Common myeloid progenitor, CD34-positive (primary cell): Measurements from ENCODE around the gene ANTXR2.

Experiments
- CTCF ChIA-PET: fragments of 350-600 bp; sonication (Branson Sonifier 250); formaldehyde crosslinking; loops from one replicate; lab custom pipeline; 2021; ENCODE audit warnings: antibody characterized with exemption; lab: Charles Lee
- POLR2A ChIA-PET: fragments of 350-600 bp; sonication (Branson Sonifier 250); formaldehyde crosslinking; loops from one replicate; lab custom pipeline; 2021; ENCODE audit warnings: antibody characterized with exemption; lab: Charles Lee
- DNase-seq, 3 donors: peaks; one replicate each; pipeline versions ENCODE4 v3.0.0 to v3.0.0-alpha.2; 2013
- H3K27ac ChIP-seq, 2 experiments: 1 replicate in 1 of 2; 2 replicates in 1 of 2; pipeline ENCODE4 v1.7.0; 2013; ENCODE audit warnings: inconsistent platforms in 2 of 2, low read length in 2 of 2, mild to moderate bottlenecking in 2 of 2, low read depth in 1 of 2, moderate library complexity in 1 of 2; ENCODE audit not compliant: severe bottlenecking in 2 of 2, insufficient read depth in 1 of 2, poor library complexity in 1 of 2
- H3K27me3 ChIP-seq, 5 experiments: replicated peaks in 2 of 5; 1 replicate in 3 of 5; 2 replicates in 2 of 5; pipeline versions ENCODE4 v1.6.1 to v1.7.0; 2013; ENCODE audit warnings: low read length in 4 of 5, mild to moderate bottlenecking in 2 of 5, moderate library complexity in 2 of 5, inconsistent platforms in 1 of 5; ENCODE audit not compliant: insufficient read depth in 5 of 5, control insufficient read depth in 4 of 5
- H3K36me3 ChIP-seq, 4 experiments: 1 replicate in 2 of 4; 2 replicates in 2 of 4; pipeline versions ENCODE4 v1.6.1 to v1.7.0; 2013; ENCODE audit warnings: low read length in 3 of 4, control low read depth in 1 of 4, mild to moderate bottlenecking in 1 of 4; ENCODE audit not compliant: control insufficient read depth in 4 of 4, insufficient read depth in 4 of 4
- H3K4me1 ChIP-seq, 4 experiments: 1 replicate in 3 of 4; 2 replicates in 1 of 4; pipeline versions ENCODE4 v1.6.1 to v1.7.1; 2013; ENCODE audit warnings: low read length in 3 of 4, mild to moderate bottlenecking in 3 of 4, control low read depth in 1 of 4, inconsistent platforms in 1 of 4, moderate library complexity in 1 of 4; ENCODE audit not compliant: control insufficient read depth in 4 of 4, insufficient read depth in 4 of 4; ENCODE audit errors: control extremely low read depth in 1 of 4
- H3K4me3 ChIP-seq, 7 experiments: 1 replicate in 4 of 7; 2 replicates in 3 of 7; pipeline versions ENCODE4 v1.5.1 to v1.7.0; 2013; ENCODE audit warnings: mild to moderate bottlenecking in 7 of 7, low read length in 6 of 7, moderate library complexity in 6 of 7, inconsistent platforms in 2 of 7, low read depth in 2 of 7, control low read depth in 1 of 7; ENCODE audit not compliant: insufficient read depth in 4 of 7, control insufficient read depth in 1 of 7; ENCODE audit errors: extremely low read depth in 1 of 7
- H3K9me3 ChIP-seq, 5 experiments: 1 replicate in 4 of 5; 2 replicates in 1 of 5; pipeline versions ENCODE4 v1.6.1 to v1.7.1; 2013; ENCODE audit warnings: low read length in 4 of 5, mild to moderate bottlenecking in 2 of 5, inconsistent platforms in 1 of 5, low read depth in 1 of 5, moderate library complexity in 1 of 5; ENCODE audit not compliant: control insufficient read depth in 4 of 5, insufficient read depth in 2 of 5; ENCODE audit errors: control extremely low read depth in 1 of 5
- WGBS: methylation state at CpG from one replicate; pipeline ENCODE4 v1.1.5; 2013; ENCODE audit not compliant: insufficient coverage; 5-methylcytosine and 5-hydroxymethylcytosine counted together

Gene ANTXR2

DNA sequence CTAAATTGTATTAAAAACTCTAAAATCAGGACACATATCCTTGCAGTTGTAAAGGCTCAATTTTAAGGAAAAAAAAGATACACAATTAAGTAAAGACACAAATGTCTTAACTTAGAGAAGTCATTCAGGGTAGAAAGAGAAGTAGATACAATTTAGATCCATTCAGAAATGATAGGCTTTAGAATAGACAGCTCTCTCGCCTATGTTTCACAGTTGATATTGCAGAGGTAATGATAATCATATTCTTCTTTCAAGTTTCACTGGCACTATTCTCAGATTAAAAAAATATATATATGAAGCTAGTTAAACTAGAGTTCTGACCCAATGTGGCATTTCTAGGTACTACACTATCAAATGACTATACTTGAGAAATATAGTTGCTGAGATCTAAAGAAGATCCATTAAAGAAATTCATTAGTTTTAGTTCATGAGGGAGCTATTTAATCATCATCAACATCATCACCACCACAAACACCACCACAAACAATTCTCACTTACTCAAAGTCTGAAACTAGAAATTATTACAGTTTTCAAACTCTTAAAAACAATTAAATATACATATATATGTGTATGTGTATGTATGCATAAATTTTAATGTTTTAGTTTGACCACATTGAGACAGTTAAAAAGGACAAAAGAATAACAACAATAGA lies 93.1 kb downstream of the ANTXR2 start:
- Histone ChIP-seq H3K36me3 (peaks cover 15 to 67% (median 36%) of the 10 kb centered on the region in 4 experiments), H3K4me3 (no peak overlapping the region), H3K27ac (no peak overlapping the region), H3K4me1 (no peaks in the 10 kb centered on the region), H3K27me3 (no peaks in the 10 kb centered on the region), H3K9me3 (peaks cover 0 to 2% (median 0%) of the 10 kb centered on the region in 5 experiments)
- ChIA-PET CTCF (interaction anchor here (0.8 to 1.1 kb wide), 3 partner anchors 23 to 938 kb away, joined by 3 to 4 read pairs (median 3); no protein-coding TSS in a partner anchor), POLR2A (no interaction called here)
- DNase-seq: peak in 1 of 3 donors; percentile 11
- no CpG with 5 or more reads among the region's 1 CpG for WGBS

DNA sequence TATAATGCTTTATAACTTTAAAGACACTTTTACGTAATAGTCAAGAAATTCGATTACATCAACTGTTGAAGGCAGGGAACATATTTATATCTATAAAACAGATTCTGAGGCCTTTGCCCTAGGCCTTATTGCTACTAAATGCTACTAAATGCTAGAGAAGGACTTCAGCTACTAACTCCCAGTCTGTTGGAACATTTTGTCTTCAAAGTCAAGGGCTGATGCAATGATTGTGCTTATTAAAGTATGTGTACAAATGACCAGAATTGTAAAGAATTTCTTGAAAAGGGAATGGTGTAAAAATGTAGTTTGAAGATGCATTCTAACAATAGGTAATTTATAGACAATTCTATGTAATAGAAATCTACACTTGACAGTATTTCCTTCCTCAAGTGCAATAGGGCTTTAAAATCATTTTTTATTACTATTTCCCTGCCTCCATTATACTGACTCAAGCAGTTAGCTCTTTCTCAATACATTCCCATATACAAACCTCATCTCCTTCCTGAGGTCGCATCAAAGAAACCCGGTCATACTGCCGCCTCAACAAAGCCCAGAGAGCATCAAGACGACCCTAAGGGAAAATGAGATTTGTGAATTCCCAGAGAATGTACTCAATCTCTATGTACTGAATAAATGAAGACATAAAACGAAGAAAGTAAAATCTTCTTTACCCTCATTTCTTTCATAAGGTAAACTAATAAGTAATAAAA lies 95.7 kb downstream of the ANTXR2 start:
- Histone ChIP-seq H3K36me3 (peaks cover 15 to 59% (median 32%) of the 10 kb centered on the region in 4 experiments), H3K4me1 (no peaks in the 10 kb centered on the region)

DNA sequence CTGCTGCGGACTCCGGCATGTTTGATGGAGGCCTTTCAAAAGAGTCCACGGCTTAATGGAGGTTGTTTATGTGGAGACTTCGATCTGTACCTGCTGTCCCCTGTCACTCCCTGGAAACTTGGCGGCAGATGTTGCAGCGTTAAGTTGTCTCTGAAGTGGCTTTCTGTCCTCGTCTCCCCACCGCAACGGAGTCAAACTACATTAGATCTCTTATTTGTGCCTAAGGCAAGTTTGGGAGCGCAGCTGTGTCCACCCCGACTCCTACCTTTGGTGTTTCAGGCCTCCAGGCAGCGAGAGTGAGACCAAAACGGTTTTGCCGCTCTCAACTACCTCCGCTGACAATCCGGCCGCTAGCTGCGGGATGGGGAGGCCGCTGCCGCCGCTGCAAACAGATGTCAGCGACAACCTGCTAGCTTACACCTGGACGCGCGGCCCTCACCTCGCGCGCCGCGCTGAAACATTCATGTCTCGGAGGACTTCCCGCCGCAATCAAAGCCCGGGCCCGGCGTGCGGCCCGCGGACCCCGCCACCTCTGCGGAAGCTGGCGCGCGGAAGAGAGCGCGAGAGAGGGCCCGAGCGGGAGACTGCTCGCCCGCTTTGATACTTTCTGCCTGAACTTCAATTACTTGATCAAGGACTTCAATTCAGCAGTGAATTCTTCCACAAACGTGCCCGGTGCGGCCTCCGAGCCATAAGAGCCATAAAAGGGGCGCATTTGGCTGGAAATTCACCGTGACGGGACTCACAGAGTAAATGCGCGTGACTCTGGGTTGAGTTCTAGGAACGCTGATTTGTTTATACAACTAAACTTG lies 108.4 kb downstream of the ANTXR2 start:
- Histone ChIP-seq H3K27me3 (no peaks in the 10 kb centered on the region), H3K9me3 (peaks cover 0 to 8% (median 0%) of the 10 kb centered on the region in 5 experiments), H3K27ac (no peak overlapping the region), H3K4me3 (no peak overlapping the region), H3K36me3 (peaks cover 0 to 32% (median 15%) of the 10 kb centered on the region in 4 experiments), H3K4me1 (no peaks in the 10 kb centered on the region)
- ChIA-PET POLR2A (no interaction called here), CTCF (no interaction called here)
- WGBS: 96% methylated on average over 59 of the region's 60 CpGs
- no peak for DNase-seq

More for the DNA sequence above, 95.7 kb downstream of the ANTXR2 start:
- Histone ChIP-seq H3K27me3 (no peaks in the 10 kb centered on the region), H3K27ac (no peak overlapping the region), H3K4me3 (no peak overlapping the region), H3K9me3 (peaks cover 0 to 2% (median 0%) of the 10 kb centered on the region in 5 experiments)
- POLR2A ChIA-PET: no interaction called here
- CTCF ChIA-PET: no interaction called here
- no CpG with 5 or more reads among the region's 7 CpGs for WGBS
- DNase-seq: no peak

DNA sequence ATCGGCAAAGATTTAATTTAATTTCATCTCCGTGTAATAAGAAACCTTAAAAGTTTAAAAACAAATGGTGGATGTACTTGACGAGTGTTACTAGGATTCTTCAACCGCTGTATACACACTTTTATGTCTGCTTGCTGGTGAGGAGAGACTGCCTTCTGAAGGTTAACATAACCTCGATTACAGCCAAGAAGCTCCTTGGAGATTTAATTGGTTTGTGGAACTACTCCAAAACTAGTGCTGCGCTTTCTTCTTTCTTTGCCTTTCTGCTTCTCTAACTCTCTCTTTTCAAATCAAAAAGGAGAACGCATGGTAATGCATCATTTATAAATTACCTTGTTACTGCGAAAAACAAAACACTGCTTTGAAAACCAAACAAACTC lies 109.0 kb downstream of the ANTXR2 start:
- WGBS: 91% methylated on average over 4 of the region's 8 CpGs
- Histone ChIP-seq H3K4me1 (no peaks in the 10 kb centered on the region), H3K36me3 (peaks cover 0 to 32% (median 15%) of the 10 kb centered on the region in 4 experiments), H3K4me3 (no peak overlapping the region), H3K9me3 (peaks cover 0 to 8% (median 0%) of the 10 kb centered on the region in 5 experiments), H3K27me3 (no peaks in the 10 kb centered on the region), H3K27ac (no peak overlapping the region)
- ChIA-PET CTCF (no interaction called here), POLR2A (no interaction called here)
- DNase-seq: no peak

DNA sequence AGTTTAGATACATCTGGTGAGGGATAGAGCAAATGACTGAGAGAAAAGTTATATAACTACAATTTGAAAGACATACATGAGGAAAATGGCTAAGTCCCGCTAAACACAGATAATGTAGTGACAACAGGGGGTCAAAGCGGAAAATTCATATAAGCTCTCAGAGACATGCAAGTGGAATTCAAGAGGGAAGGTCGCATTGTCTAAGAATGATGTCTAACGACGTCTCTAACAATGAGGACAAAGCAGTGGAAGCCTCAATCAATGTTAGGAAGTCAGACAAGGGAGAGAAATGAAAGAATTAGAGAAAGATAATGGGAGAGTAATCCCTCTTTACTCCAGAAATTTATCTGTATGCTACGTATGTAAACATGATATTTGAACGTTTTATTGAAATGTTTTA lies 113.4 kb downstream of the ANTXR2 start:
- 100% methylated on average over 5 of the region's 7 CpGs for WGBS
- ChIA-PET CTCF (interaction anchor here (1.4 kb wide), 1 partner anchor 32 kb away, joined by 3 read pairs; no protein-coding TSS in a partner anchor), POLR2A (no interaction called here)
- no peak overlapping the region for H3K27ac ChIP-seq
- H3K36me3 ChIP-seq: peaks cover 2 to 16% (median 7%) of the 10 kb centered on the region in 4 experiments
- peaks cover 0 to 5% (median 0%) of the 10 kb centered on the region in 4 experiments for H3K4me1 ChIP-seq
- H3K4me3 ChIP-seq: no peak overlapping the region
- peaks cover 0 to 4% (median 0%) of the 10 kb centered on the region in 5 experiments for H3K9me3 ChIP-seq
- no peaks in the 10 kb centered on the region for H3K27me3 ChIP-seq
- DNase-seq: no peak

DNA sequence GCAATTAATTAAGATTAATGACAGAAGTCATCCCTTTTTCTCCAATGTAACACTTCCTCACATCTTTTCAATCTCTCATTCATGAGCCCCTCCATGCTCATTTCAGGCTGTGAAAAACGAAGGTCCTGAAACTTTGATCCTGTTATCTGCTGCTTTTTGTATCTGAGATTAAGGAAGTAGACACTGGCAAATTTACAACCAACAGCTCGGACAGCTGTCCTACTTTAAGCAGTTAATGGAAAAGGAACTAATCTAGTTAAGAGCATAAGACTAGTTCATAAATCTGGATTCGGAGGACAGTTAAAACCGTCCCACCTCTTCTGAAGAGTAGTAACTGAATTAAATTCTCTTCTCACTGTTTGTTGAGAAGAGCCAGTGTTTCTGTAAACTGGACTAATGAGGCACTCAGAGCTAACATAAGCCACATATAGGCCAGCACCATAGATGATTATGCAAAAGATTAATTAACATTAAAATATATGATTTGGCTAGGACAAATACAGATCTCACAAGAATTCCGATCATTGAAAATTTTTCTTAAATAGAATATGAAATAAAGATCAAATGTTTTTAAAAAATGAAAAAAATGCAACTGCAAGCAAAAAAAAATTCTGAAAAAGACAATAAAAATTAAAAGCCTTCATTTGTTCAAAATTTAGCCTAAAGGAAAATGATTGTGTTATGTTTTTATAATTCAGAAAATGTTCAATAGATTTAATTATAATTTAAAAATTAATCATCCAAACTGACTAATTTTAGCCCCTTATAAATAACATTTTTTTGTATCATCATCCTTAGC lies 114.4 kb downstream of the ANTXR2 start:
- Histone ChIP-seq H3K9me3 (no peaks in the 10 kb centered on the region), H3K36me3 (peaks cover 0 to 8% (median under 1%) of the 10 kb centered on the region in 4 experiments), H3K4me1 (peaks cover 0 to 5% (median 0%) of the 10 kb centered on the region in 4 experiments), H3K27ac (no peak overlapping the region), H3K27me3 (no peaks in the 10 kb centered on the region), H3K4me3 (no peak overlapping the region)
- peak; percentile 4 to 32 (median 13) for DNase-seq
- 36% methylated on average over 3 of the region's 5 CpGs for WGBS
- POLR2A ChIA-PET: no interaction called here
- CTCF ChIA-PET: no interaction called here
